Mesenchymal stem cell (in vitro differentiated cells and primary cell): Measurements from ENCODE around the gene ATP2C1.

Source experiments
- DNase-seq: peaks from one replicate; pipeline ENCODE4 v3.0.0-alpha.2; 2013
- H2AFZ ChIP-seq: one replicate; pipeline ENCODE4 v1.6.1; 2013; ENCODE audit warnings: low read depth, mild to moderate bottlenecking, control low read depth, inconsistent platforms, low read length, moderate library complexity
- H2AK5ac ChIP-seq: 2 replicates; pipeline ENCODE4 v1.6.1; 2013; ENCODE audit warnings: low read length, moderate library complexity, mild to moderate bottlenecking, inconsistent platforms; ENCODE audit not compliant: severe bottlenecking
- H2BK120ac ChIP-seq: one replicate; pipeline ENCODE4 v1.6.1; 2013; ENCODE audit warnings: low read depth, mild to moderate bottlenecking, inconsistent platforms, low read length, moderate library complexity
- H2BK12ac ChIP-seq, 2 experiments: one replicate each; pipeline ENCODE4 v1.6.1; 2013; ENCODE audit warnings: inconsistent platforms in 2 of 2, low read length in 2 of 2, mild to moderate bottlenecking in 2 of 2, moderate library complexity in 2 of 2, control low read depth in 1 of 2
- H2BK15ac ChIP-seq: one replicate; pipeline ENCODE4 v1.6.1; 2013; ENCODE audit warnings: mild to moderate bottlenecking, low read depth, inconsistent platforms; ENCODE audit not compliant: poor library complexity, severe bottlenecking
- H2BK5ac ChIP-seq: 2 replicates; pipeline ENCODE4 v1.6.1; 2013; ENCODE audit warnings: low read depth, mild to moderate bottlenecking, low read length, control low read depth, inconsistent platforms; ENCODE audit not compliant: poor library complexity, severe bottlenecking
- H3K14ac ChIP-seq, 2 experiments: one replicate each; pipeline ENCODE4 v1.6.1; 2013; ENCODE audit warnings: inconsistent platforms in 2 of 2, low read length in 2 of 2, control low read depth in 1 of 2, mild to moderate bottlenecking in 1 of 2, moderate library complexity in 1 of 2
- H3K18ac ChIP-seq, 2 experiments: one replicate each; pipeline ENCODE4 v1.6.1; 2013; ENCODE audit warnings: inconsistent platforms in 2 of 2, low read length in 2 of 2, control low read depth in 1 of 2, low read depth in 1 of 2, mild to moderate bottlenecking in 1 of 2
- H3K23ac ChIP-seq, 2 experiments: one replicate each; pipeline ENCODE4 v1.6.1; 2013; ENCODE audit warnings: inconsistent platforms in 2 of 2, low read length in 2 of 2, mild to moderate bottlenecking in 2 of 2, moderate library complexity in 2 of 2, control low read depth in 1 of 2
- H3K27ac ChIP-seq: 2 replicates; pipeline ENCODE4 v1.5.1; 2013; ENCODE audit warnings: mild to moderate bottlenecking, moderate library complexity, low read length, control low read depth, inconsistent platforms; ENCODE audit not compliant: poor library complexity, severe bottlenecking
- H3K27me3 ChIP-seq, 2 experiments: 2 replicates each; pipeline versions ENCODE4 v1.6.1 to v1.7.0; 2013; ENCODE audit warnings: low read length in 2 of 2, mild to moderate bottlenecking in 2 of 2, moderate library complexity in 2 of 2, control low read depth in 1 of 2, inconsistent platforms in 1 of 2; ENCODE audit not compliant: control insufficient read depth in 1 of 2, insufficient read depth in 1 of 2
- H3K36me3 ChIP-seq, 2 experiments: 2 replicates each; pipeline versions ENCODE4 v1.6.1 to v1.7.0; 2013; ENCODE audit warnings: low read length in 2 of 2, control low read depth in 1 of 2, inconsistent platforms in 1 of 2, low read depth in 1 of 2, mild to moderate bottlenecking in 1 of 2; ENCODE audit not compliant: insufficient read depth in 2 of 2, control insufficient read depth in 1 of 2
- H3K4ac ChIP-seq, 2 experiments: one replicate each; pipeline ENCODE4 v1.6.1; 2013; ENCODE audit warnings: inconsistent platforms in 2 of 2, low read length in 2 of 2, mild to moderate bottlenecking in 2 of 2, moderate library complexity in 2 of 2, control low read depth in 1 of 2, low read depth in 1 of 2
- H3K4me1 ChIP-seq: 2 replicates; pipeline ENCODE4 v1.6.1; 2013; ENCODE audit warnings: low read depth, low read length, control low read depth; ENCODE audit not compliant: control insufficient read depth, insufficient read depth
- H3K4me2 ChIP-seq: 2 replicates; pipeline ENCODE4 v1.6.1; 2013; ENCODE audit warnings: low read length, mild to moderate bottlenecking, inconsistent platforms; ENCODE audit not compliant: poor library complexity, severe bottlenecking
- H3K4me3 ChIP-seq, 2 experiments: 2 replicates each; pipeline versions ENCODE4 v1.5.1 to v1.7.0; 2013; ENCODE audit warnings: low read length in 2 of 2, mild to moderate bottlenecking in 2 of 2, control low read depth in 1 of 2, low read depth in 1 of 2; ENCODE audit not compliant: insufficient read depth in 1 of 2
- H3K79me1 ChIP-seq: replicated peaks from 2 replicates; pipeline ENCODE4 v1.6.1; 2013; ENCODE audit warnings: mild to moderate bottlenecking, control low read depth, low read length, inconsistent platforms; ENCODE audit not compliant: poor library complexity, severe bottlenecking
- H3K9ac ChIP-seq: 2 replicates; pipeline ENCODE4 v1.7.0; 2013; ENCODE audit warnings: mild to moderate bottlenecking, low read length, moderate library complexity
- H3K9me3 ChIP-seq: 2 replicates; pipeline ENCODE4 v1.7.0; 2013; ENCODE audit warnings: mild to moderate bottlenecking, low read length; ENCODE audit not compliant: control insufficient read depth
- H4K8ac ChIP-seq: one replicate; pipeline ENCODE4 v1.6.1; 2013; ENCODE audit warnings: inconsistent platforms, mild to moderate bottlenecking, low read length, moderate library complexity
- H4K91ac ChIP-seq: one replicate; pipeline ENCODE4 v1.6.1; 2013; ENCODE audit warnings: mild to moderate bottlenecking, low read length, inconsistent platforms
- WGBS: methylation state at CpG from one replicate; pipeline ENCODE4 v1.1.7; 2013; ENCODE audit warnings: mixed read lengths; 5-methylcytosine and 5-hydroxymethylcytosine counted together

Gene ATP2C1

GRCh38 chr3:130878464-130878863 lies 15.4 kb upstream of the ATP2C1 start:
- H3K4me1 ChIP-seq = no peaks in the 10 kb centered on the region
- H3K14ac ChIP-seq = no peak overlapping the region
- H3K27ac ChIP-seq = no peak overlapping the region
- H3K4ac ChIP-seq = no peak overlapping the region
- no peak overlapping the region for H2AK5ac ChIP-seq
- no peak overlapping the region for H4K8ac ChIP-seq
- peaks cover 31% of the 10 kb centered on the region for H3K9me3 ChIP-seq
- H2BK12ac ChIP-seq = no peak overlapping the region
- H2BK120ac ChIP-seq = no peak overlapping the region
- no peak overlapping the region for H2BK15ac ChIP-seq
- H3K9ac ChIP-seq = no peak overlapping the region
- no peak overlapping the region for H2AFZ ChIP-seq
- no peak overlapping the region for H3K4me3 ChIP-seq
- no peak for DNase-seq
- no peak overlapping the region for H4K91ac ChIP-seq
- no peak overlapping the region for H3K18ac ChIP-seq
- H3K23ac ChIP-seq = no peak overlapping the region
- H3K4me2 ChIP-seq = no peak overlapping the region
- H3K27me3 ChIP-seq = no peaks in the 10 kb centered on the region
- no peaks in the 10 kb centered on the region for H3K36me3 ChIP-seq
- no peaks in the 10 kb centered on the region for H3K79me1 ChIP-seq
- H2BK5ac ChIP-seq = no peak overlapping the region

- H3K4ac ChIP-seq = no peak overlapping the region
- H2AK5ac ChIP-seq = no peak overlapping the region
- H3K4me2 ChIP-seq = no peak overlapping the region
- no peak overlapping the region for H4K91ac ChIP-seq
- no peaks in the 10 kb centered on the region for H3K27me3 ChIP-seq
- no peak for DNase-seq
- no peak overlapping the region for H2AFZ ChIP-seq
- H3K9ac ChIP-seq = no peak overlapping the region
- H2BK120ac ChIP-seq = no peak overlapping the region
- WGBS = 100% methylated on average over 1 of the region's 1 CpG
- peaks cover 1% of the 10 kb centered on the region for H3K79me1 ChIP-seq
- H4K8ac ChIP-seq = no peak overlapping the region
- no peak overlapping the region for H2BK12ac ChIP-seq
- no peak overlapping the region for H3K27ac ChIP-seq
- H3K4me3 ChIP-seq = no peak overlapping the region
- H3K23ac ChIP-seq = no peak overlapping the region
- no peaks in the 10 kb centered on the region for H3K4me1 ChIP-seq
- no peak overlapping the region for H2BK5ac ChIP-seq
- no peak overlapping the region for H2BK15ac ChIP-seq
- no peaks in the 10 kb centered on the region for H3K36me3 ChIP-seq
- H3K9me3 ChIP-seq = no peaks in the 10 kb centered on the region
- H3K14ac ChIP-seq = no peak overlapping the region
- no peak overlapping the region for H3K18ac ChIP-seq
Observed at GRCh38 chr3:130889416-130889946, 4.4 kb upstream of the ATP2C1 start.

DNA sequence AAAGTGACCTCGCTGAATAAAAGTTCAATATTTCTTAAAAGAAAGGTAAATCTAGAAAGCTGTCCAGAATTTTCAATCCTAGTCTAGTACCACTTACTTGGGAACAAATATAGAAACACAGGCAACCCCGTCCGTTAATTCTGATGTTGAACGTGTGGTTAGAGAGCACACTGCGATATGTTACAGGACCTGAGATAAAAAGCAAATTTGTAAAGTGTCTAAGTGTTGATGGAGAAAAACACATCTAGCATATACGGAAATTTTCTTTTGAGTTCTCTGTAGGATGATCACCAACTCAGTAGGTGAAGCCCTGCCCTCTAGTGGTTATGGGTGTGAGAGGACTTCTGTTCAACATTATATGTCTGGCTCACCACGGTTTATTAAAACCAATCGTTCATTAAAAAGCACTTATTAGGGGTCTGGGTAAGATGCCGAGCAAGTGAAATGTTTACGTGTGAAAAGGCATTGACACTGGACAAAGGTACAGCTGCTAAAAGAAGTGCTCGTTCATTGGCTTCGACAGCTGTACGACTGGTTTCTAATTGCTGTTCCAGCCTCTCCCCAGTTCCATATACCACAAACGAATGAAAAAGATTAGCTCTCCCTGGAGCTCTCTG lies 1.0 kb upstream of the ATP2C1 start:
- Histone ChIP-seq H4K91ac (no peak overlapping the region), H3K4me2 (peak overlapping the region; percentile 75), H2BK12ac (no peak overlapping the region), H2BK15ac (no peak overlapping the region), H3K4ac (peak overlapping the region; percentile 49 to 97), H2AK5ac (no peak overlapping the region), H4K8ac (no peak overlapping the region), H3K9ac (peak overlapping the region; percentile 98), H2AFZ (peak overlapping the region; percentile 92), H3K14ac (no peak overlapping the region), H3K27me3 (no peaks in the 10 kb centered on the region), H3K79me1 (peaks cover 1% of the 10 kb centered on the region), H3K4me3 (peak overlapping the region; percentile 80 to 89), H3K27ac (peak overlapping the region; percentile 90), H3K36me3 (no peaks in the 10 kb centered on the region), H3K9me3 (no peaks in the 10 kb centered on the region), H3K23ac (peak overlapping the region in 1 of 2 experiments; percentile 69), H2BK5ac (peak overlapping the region; percentile 15), H3K18ac (peak overlapping the region in 1 of 2 experiments; percentile 99), H2BK120ac (peak overlapping the region; percentile 96), H3K4me1 (no peaks in the 10 kb centered on the region)
- WGBS = 3% methylated on average over 11 of the region's 14 CpGs
- peak; percentile 85 for DNase-seq

DNA sequence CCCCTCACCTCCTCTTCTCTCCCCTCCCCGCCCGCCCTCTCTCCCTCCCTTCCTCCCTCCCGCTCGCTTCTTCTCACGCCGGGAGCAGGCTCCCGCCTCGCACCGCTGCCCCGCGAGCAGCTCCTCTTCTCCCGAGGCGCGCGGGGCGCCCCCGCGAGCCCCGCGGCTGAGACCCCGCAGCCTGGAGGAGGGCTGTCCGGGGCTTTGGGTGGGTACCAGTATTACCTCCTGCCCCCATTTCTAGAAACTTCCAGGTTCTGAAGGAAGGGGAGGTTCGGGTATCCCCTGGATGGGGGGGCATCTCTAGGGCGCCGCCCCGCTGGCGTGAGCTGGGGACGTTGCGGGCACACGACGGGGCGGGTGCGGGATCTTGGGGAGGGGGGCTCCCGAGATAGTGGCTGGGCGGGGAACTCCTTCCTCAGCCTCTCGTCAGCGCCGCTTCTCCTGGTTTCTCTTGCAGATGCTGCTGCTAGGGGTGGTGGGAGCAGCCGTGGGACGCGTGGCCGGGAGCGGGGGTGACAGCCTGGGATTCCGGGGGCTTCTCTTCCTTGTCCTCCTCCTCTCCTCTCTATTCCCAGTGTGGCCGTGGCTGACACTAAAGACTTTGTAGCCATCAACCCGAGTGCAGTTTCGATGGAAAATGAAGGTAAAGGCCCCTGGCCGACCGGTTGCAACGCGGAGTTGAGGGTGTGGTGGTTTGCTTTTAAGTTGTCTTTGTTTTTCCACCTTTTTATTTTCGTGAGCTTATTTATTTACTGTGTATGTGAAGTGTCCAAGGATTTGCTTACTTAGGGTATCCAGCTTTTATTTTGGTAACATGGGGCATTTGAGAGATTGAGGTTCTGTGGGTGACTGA lies 474 bp downstream of the ATP2C1 start:
- H3K4me2 ChIP-seq = peak overlapping the region; percentile 71
- peak overlapping the region; percentile 99 for H2BK15ac ChIP-seq
- peak overlapping the region; percentile 98 for H3K9ac ChIP-seq
- no peaks in the 10 kb centered on the region for H3K9me3 ChIP-seq
- H3K18ac ChIP-seq = peak overlapping the region; percentile 80 to 93
- peak overlapping the region in 1 of 2 experiments; percentile 81 for H3K14ac ChIP-seq
- DNase-seq = peak; percentile 66
- H2AFZ ChIP-seq = peak overlapping the region; percentile 47
- no peaks in the 10 kb centered on the region for H3K36me3 ChIP-seq
- H2BK12ac ChIP-seq = no peak overlapping the region
- H3K4ac ChIP-seq = peak overlapping the region; percentile 22 to 46
- no peaks in the 10 kb centered on the region for H3K4me1 ChIP-seq
- peak overlapping the region; percentile 7 for H4K91ac ChIP-seq
- H2BK5ac ChIP-seq = peak overlapping the region; percentile 83
- peak overlapping the region; percentile 80 to 89 for H3K4me3 ChIP-seq
- H3K27me3 ChIP-seq = no peaks in the 10 kb centered on the region
- H3K79me1 ChIP-seq = peaks cover 1% of the 10 kb centered on the region
- peak overlapping the region; percentile 69 for H4K8ac ChIP-seq
- no peak overlapping the region for H3K23ac ChIP-seq
- H2BK120ac ChIP-seq = peak overlapping the region; percentile 91
- peak overlapping the region; percentile 55 for H3K27ac ChIP-seq
- 0% methylated on average over 41 of the region's 52 CpGs for WGBS
- H2AK5ac ChIP-seq = no peak overlapping the region
